Neural cell (in vitro differentiated cells): ENCODE results near the gene PEX5. TPM values are rescaled to one million over a fixed set of nuclear protein-coding genes. Genes with fewer than 3 reads are reported as not detected.

Experiments used
- H2AFZ ChIP-seq: fragments of 200-600, 300-800 bp; sonication (generic), shearing (Covaris generic); 2 replicates; pipeline ENCODE4 v1.6.0; 2014; ENCODE audit warnings: low read depth, mild to moderate bottlenecking, antibody characterized with exemption, low read length, moderate library complexity
- H3F3A ChIP-seq: fragments of 200-600 bp; shearing (Covaris generic); 2 replicates; pipeline ENCODE4 v1.6.1; 2016; ENCODE audit warnings: mild to moderate bottlenecking, moderate library complexity, mixed read lengths, antibody characterized with exemption, low read length; ENCODE audit not compliant: insufficient read depth, poor library complexity, severe bottlenecking
- H3K27ac ChIP-seq: fragments of 200-600, 300-800 bp; sonication (generic), shearing (Covaris generic); 2 replicates; pipeline ENCODE4 v1.5.1; 2014; ENCODE audit warnings: mild to moderate bottlenecking, low read length, moderate library complexity
- H3K27me3 ChIP-seq: fragments of 300-800, 200-600 bp; sonication (generic), shearing (Covaris generic); 2 replicates; pipeline ENCODE4 v1.6.0; 2014; ENCODE audit warnings: mild to moderate bottlenecking, low read depth, low read length, moderate library complexity; ENCODE audit not compliant: insufficient read depth
- H3K36me3 ChIP-seq: fragments of 300-800, 200-600 bp; sonication (generic), shearing (Covaris generic); 2 replicates; pipeline ENCODE4 v1.5.1; 2014; ENCODE audit warnings: mild to moderate bottlenecking, antibody characterized with exemption, low read length, moderate library complexity; ENCODE audit not compliant: insufficient read depth
- H3K4me2 ChIP-seq: fragments of 300-800, 200-600 bp; sonication (generic), shearing (Covaris generic); 2 replicates; pipeline ENCODE4 v1.6.0; 2014; ENCODE audit warnings: mild to moderate bottlenecking, low read length
- H3K4me3 ChIP-seq: fragments of 300-800, 200-600 bp; sonication (generic), shearing (Covaris generic); 2 replicates; pipeline ENCODE4 v1.5.1; 2014; ENCODE audit warnings: mild to moderate bottlenecking, low read length, moderate library complexity
- H3K79me2 ChIP-seq: fragments of 200-600 bp; shearing (Covaris generic); replicated peaks from 2 replicates; pipeline ENCODE4 v1.6.0; 2014; ENCODE audit warnings: mild to moderate bottlenecking, low read length, moderate library complexity; ENCODE audit not compliant: insufficient read depth
- H3K9ac ChIP-seq: fragments of 300-800, 200-600 bp; sonication (generic), shearing (Covaris generic); 2 replicates; pipeline ENCODE4 v1.6.1; 2016; ENCODE audit warnings: mild to moderate bottlenecking, low read length, mixed read lengths
- H3K9me2 ChIP-seq: fragments of 200-600 bp; shearing (Covaris generic); 2 replicates; pipeline ENCODE4 v1.6.1; 2016; ENCODE audit warnings: mild to moderate bottlenecking, low read length, mixed read lengths; ENCODE audit not compliant: insufficient read depth
- H3K9me3 ChIP-seq: fragments of 200-600, 300-800 bp; sonication (generic), shearing (Covaris generic); 2 replicates; pipeline ENCODE4 v1.6.1; 2016; ENCODE audit warnings: mild to moderate bottlenecking, mixed run types, low read length, moderate library complexity, mixed read lengths
- H4K20me1 ChIP-seq: fragments of 200-600 bp; shearing (Covaris generic); 2 replicates; pipeline ENCODE4 v1.6.1; 2016; ENCODE audit warnings: mild to moderate bottlenecking, mixed run types; ENCODE audit not compliant: insufficient read depth
- CTCF ChIP-seq: fragments of 450-650 bp; IDR thresholded peaks from 2 replicates; pipeline ENCODE4 v1.5.1; 2014; ENCODE audit warnings: antibody characterized with exemption, mild to moderate bottlenecking, moderate library complexity; ENCODE audit not compliant: poor library complexity, severe bottlenecking
- EP300 ChIP-seq: fragments of 450-650 bp; conservative IDR thresholded peaks from 2 replicates; pipeline ENCODE4 v1.6.1; 2014; ENCODE audit warnings: antibody characterized with exemption, mild to moderate bottlenecking, moderate library complexity; ENCODE audit not compliant: poor library complexity, severe bottlenecking
- EZH2 ChIP-seq: fragments of 200-600, 300-800 bp; shearing (Covaris generic), sonication (generic); IDR thresholded peaks from 2 replicates; pipeline ENCODE4 v1.6.1; 2014; ENCODE audit warnings: antibody characterized with exemption, low read length, borderline replicate concordance, mild to moderate bottlenecking; ENCODE audit not compliant: insufficient read depth, poor library complexity, severe bottlenecking
- MXI1 ChIP-seq: fragments of 450-650 bp; conservative IDR thresholded peaks from 2 replicates; pipeline ENCODE4 v1.6.1; 2014; ENCODE audit warnings: antibody characterized with exemption, mild to moderate bottlenecking; ENCODE audit not compliant: poor library complexity, severe bottlenecking
- POLR2AphosphoS5 ChIP-seq: IDR thresholded peaks from 2 replicates; pipeline ENCODE4 v1.6.1; 2012
- RAD21 ChIP-seq: fragments of 450-650 bp; conservative IDR thresholded peaks from 2 replicates; pipeline ENCODE4 v1.6.1; 2014; ENCODE audit warnings: antibody characterized with exemption, mild to moderate bottlenecking, moderate library complexity
- SMC3 ChIP-seq: fragments of 450-650 bp; conservative IDR thresholded peaks from 2 replicates; pipeline ENCODE4 v1.6.1; 2014; ENCODE audit warnings: antibody characterized with exemption, mild to moderate bottlenecking, moderate library complexity; ENCODE audit not compliant: poor library complexity
- TAF1 ChIP-seq: IDR thresholded peaks from 2 replicates; pipeline ENCODE4 v1.6.1; 2012; ENCODE audit warnings: low read depth
- polyA plus RNA-seq: library from polyadenylated mRNA; depleted of rRNA; stranded (reverse); fragments of >200 nt; gene quantifications from 2 replicates; pipeline ENCODE4 v1.2.3, GENCODE V29; 2014
- TF ChIP-seq, protein P1 (sequence below): IDR thresholded peaks from 2 replicates; pipeline ENCODE4 v1.6.1; 2012; ENCODE audit warnings: borderline replicate concordance

PEX5 gene
- polyA plus RNA-seq, 1 donor from 2014 or later, result 63.9 TPM

GRCh38 chr12:7169951-7170350 lies 19.5 kb upstream of the PEX5 start:
- H3K4me3 ChIP-seq, result no peak overlapping the region
- H3K27ac ChIP-seq, result no peak overlapping the region
- no peaks in the 10 kb centered on the region for H3K79me2 ChIP-seq
- TF ChIP-seq EP300 (no peak), RAD21 (no peak), MXI1 (no peak), EZH2 (no peak), POLR2AphosphoS5 (no peak), SMC3 (no peak), CTCF (no peak), TAF1 (no peak)
- TF ChIP-seq, protein P1, sequence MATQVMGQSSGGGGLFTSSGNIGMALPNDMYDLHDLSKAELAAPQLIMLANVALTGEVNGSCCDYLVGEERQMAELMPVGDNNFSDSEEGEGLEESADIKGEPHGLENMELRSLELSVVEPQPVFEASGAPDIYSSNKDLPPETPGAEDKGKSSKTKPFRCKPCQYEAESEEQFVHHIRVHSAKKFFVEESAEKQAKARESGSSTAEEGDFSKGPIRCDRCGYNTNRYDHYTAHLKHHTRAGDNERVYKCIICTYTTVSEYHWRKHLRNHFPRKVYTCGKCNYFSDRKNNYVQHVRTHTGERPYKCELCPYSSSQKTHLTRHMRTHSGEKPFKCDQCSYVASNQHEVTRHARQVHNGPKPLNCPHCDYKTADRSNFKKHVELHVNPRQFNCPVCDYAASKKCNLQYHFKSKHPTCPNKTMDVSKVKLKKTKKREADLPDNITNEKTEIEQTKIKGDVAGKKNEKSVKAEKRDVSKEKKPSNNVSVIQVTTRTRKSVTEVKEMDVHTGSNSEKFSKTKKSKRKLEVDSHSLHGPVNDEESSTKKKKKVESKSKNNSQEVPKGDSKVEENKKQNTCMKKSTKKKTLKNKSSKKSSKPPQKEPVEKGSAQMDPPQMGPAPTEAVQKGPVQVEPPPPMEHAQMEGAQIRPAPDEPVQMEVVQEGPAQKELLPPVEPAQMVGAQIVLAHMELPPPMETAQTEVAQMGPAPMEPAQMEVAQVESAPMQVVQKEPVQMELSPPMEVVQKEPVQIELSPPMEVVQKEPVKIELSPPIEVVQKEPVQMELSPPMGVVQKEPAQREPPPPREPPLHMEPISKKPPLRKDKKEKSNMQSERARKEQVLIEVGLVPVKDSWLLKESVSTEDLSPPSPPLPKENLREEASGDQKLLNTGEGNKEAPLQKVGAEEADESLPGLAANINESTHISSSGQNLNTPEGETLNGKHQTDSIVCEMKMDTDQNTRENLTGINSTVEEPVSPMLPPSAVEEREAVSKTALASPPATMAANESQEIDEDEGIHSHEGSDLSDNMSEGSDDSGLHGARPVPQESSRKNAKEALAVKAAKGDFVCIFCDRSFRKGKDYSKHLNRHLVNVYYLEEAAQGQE, result no peak
- no peak overlapping the region for H3K4me2 ChIP-seq
- H3F3A ChIP-seq, result no peaks in the 10 kb centered on the region
- H3K9me3 ChIP-seq, result peaks cover 4% of the 10 kb centered on the region
- no peaks in the 10 kb centered on the region for H3K9me2 ChIP-seq
- no peaks in the 10 kb centered on the region for H4K20me1 ChIP-seq
- H2AFZ ChIP-seq, result no peak overlapping the region
- no peaks in the 10 kb centered on the region for H3K36me3 ChIP-seq
- no peak overlapping the region for H3K9ac ChIP-seq
- no peaks in the 10 kb centered on the region for H3K27me3 ChIP-seq

- H3F3A ChIP-seq, result no peaks in the 10 kb centered on the region
- H3K27me3 ChIP-seq, result no peaks in the 10 kb centered on the region
- no peaks in the 10 kb centered on the region for H4K20me1 ChIP-seq
- H3K36me3 ChIP-seq, result no peaks in the 10 kb centered on the region
- H3K79me2 ChIP-seq, result no peaks in the 10 kb centered on the region
- peaks cover 4% of the 10 kb centered on the region for H3K9me3 ChIP-seq
- no peak overlapping the region for H3K27ac ChIP-seq
- no peak overlapping the region for H3K4me3 ChIP-seq
- no peak overlapping the region for H3K9ac ChIP-seq
- no peak overlapping the region for H2AFZ ChIP-seq
- H3K9me2 ChIP-seq, result no peaks in the 10 kb centered on the region
- H3K4me2 ChIP-seq, result no peak overlapping the region
- TF ChIP-seq CTCF, result no peak
- TF ChIP-seq MXI1, result no peak
- TF ChIP-seq POLR2AphosphoS5, result no peak
- no peak for TF ChIP-seq EZH2
- TF ChIP-seq RAD21, result no peak
- no peak for TF ChIP-seq EP300
- TF ChIP-seq, protein P1, result no peak
- TF ChIP-seq TAF1, result no peak
- no peak for TF ChIP-seq SMC3
Observed at GRCh38 chr12:7171854-7172253, 17.6 kb upstream of the PEX5 start.
